HG02642 (cell line): ENCODE data around the gene CIAO2A.
A peak's percentile ranks its signal among the peaks of the same experiment; 100 is the strongest.
"Not testable (repeated sequence)": the region's sequence is repeated elsewhere in the genome, so short reads cannot be mapped to it uniquely, and the experiment has no call there.

Experiments used
- ATAC-seq: cut with Tn5 transposase; IDR thresholded peaks from one replicate; pipeline ENCODE4 v1.9.1; 2021; ENCODE audit warnings: mild to moderate bottlenecking; ENCODE audit not compliant: unreplicated experiment, poor library complexity

CIAO2A gene

GRCh38 chr15:64112073-64112772, 18.6 kb upstream of the CIAO2A start:
- no peak for ATAC-seq

- ATAC-seq: no peak
Measured at GRCh38 chr15:64111679-64112050, 18.0 kb upstream of the CIAO2A start.

GRCh38 chr15:64110950-64111678, 17.5 kb upstream of the CIAO2A start:
- ATAC-seq: no peak

- not testable (repeated sequence) for ATAC-seq
Measured at GRCh38 chr15:64110108-64110701, 16.6 kb upstream of the CIAO2A start.

GRCh38 chr15:64107337-64107736, 13.7 kb upstream of the CIAO2A start:
- no peak for ATAC-seq

- ATAC-seq: no peak
Measured at GRCh38 chr15:64105113-64105704, 11.6 kb upstream of the CIAO2A start.

GRCh38 chr15:64102497-64102896, 8.9 kb upstream of the CIAO2A start:
- no peak for ATAC-seq

- ATAC-seq: no peak
Measured at GRCh38 chr15:64100958-64101357, 7.3 kb upstream of the CIAO2A start.

- no peak for ATAC-seq
Measured at GRCh38 chr15:64099379-64099778, 5.7 kb upstream of the CIAO2A start.

- ATAC-seq: no peak
Measured at GRCh38 chr15:64096668-64097384, 3.2 kb upstream of the CIAO2A start.

- ATAC-seq: peak; percentile 49
Measured at GRCh38 chr15:64095795-64096667, 2.4 kb upstream of the CIAO2A start, which contains the start of gene SNX1. Gene SNX1, plus strand, starts transcription at chr15:64095982. Its CDS starts 32 bp downstream, at chr15:64096014.

- no peak for ATAC-seq
Measured at GRCh38 chr15:64095431-64095794, 1.8 kb upstream of the CIAO2A start.

- ATAC-seq: peak; percentile 26
Measured at GRCh38 chr15:64092864-64093626, 593 bp downstream of the CIAO2A start.

GRCh38 chr15:64092075-64092820, 1.4 kb downstream of the CIAO2A start:
- no peak for ATAC-seq

- ATAC-seq: no peak
Measured at GRCh38 chr15:64090527-64090926, 3.1 kb downstream of the CIAO2A start.

GRCh38 chr15:64089543-64090280, 3.9 kb downstream of the CIAO2A start:
- ATAC-seq: no peak

- ATAC-seq: no peak
Measured at GRCh38 chr15:64082757-64083156, 10.9 kb downstream of the CIAO2A start.
